ENCODE results near the gene KCNMA1.

Gene KCNMA1

DNA sequence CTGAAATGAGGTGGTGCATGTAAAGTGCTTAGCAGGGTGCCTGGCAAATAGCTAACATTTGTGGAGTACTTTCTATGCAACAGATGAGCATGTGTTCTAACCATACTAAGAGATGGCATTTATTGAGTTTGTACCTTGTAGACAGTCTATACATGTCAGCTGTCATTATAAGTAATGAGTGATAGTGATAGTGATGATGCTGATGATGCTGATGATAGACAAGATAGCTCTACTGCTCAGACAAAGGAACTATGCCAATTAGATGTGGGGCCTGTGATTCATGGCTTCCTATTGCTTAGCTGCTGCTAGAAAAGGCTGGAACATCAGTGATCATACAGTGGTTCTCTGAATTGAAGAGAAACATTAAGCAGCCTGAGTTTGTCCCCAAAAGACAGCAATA is 585.8 kb downstream of the KCNMA1 start:
- H3K4me3 ChIP-seq (ENCODE audit: low read depth, low read length), result no peak overlapping the region
- TF ChIP-seq, protein P1, sequence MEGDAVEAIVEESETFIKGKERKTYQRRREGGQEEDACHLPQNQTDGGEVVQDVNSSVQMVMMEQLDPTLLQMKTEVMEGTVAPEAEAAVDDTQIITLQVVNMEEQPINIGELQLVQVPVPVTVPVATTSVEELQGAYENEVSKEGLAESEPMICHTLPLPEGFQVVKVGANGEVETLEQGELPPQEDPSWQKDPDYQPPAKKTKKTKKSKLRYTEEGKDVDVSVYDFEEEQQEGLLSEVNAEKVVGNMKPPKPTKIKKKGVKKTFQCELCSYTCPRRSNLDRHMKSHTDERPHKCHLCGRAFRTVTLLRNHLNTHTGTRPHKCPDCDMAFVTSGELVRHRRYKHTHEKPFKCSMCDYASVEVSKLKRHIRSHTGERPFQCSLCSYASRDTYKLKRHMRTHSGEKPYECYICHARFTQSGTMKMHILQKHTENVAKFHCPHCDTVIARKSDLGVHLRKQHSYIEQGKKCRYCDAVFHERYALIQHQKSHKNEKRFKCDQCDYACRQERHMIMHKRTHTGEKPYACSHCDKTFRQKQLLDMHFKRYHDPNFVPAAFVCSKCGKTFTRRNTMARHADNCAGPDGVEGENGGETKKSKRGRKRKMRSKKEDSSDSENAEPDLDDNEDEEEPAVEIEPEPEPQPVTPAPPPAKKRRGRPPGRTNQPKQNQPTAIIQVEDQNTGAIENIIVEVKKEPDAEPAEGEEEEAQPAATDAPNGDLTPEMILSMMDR (IDR thresholded peaks at IDR 0.05; ENCODE audit: low read depth, low read length), result no peak

DNA sequence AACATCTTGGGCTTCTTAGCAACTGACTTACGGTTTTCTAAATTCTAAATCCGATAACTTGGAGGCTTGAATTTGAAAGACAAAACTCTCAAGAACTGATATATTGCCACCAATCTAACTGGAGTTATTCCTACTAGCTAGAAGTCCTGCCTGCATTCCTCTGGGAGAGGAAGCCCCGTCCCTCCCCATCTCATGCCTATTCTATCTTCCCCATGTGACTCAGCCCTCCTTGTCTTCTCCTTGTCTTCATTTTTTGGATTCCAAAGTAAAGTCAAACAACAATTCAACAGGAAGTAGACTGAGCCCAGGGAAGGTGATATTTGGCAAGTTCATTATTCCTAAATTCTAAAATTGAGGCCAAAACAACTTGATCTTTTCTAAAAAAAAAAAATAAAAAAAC is 587.7 kb downstream of the KCNMA1 start:
- TF ChIP-seq, protein P1 (IDR thresholded peaks at IDR 0.05; ENCODE audit: low read depth, low read length), result no peak
- H3K4me3 ChIP-seq (ENCODE audit: low read depth, low read length), result no peak overlapping the region

DNA sequence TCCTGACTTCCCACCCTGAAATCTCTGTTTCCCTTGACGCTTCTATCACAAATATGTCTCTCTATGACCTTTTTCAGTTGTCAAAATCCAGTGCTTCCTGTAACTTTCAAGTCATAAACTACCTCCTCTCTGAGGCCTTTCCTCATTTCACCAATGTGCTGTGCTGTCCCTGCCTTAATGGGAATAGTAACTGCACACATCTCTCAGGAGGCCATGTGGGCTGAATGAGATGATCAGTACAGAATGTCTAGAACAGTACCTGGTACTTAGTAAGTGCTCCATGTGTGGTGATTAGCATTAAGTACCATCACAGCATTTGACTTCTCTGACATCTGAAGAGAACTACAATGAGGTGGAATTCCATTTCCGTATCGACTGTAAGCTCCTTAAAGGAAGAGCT is 588.5 kb downstream of the KCNMA1 start:
- TF ChIP-seq, protein P1 (IDR thresholded peaks at IDR 0.05; ENCODE audit: low read depth, low read length), result no peak
- no peak overlapping the region for H3K4me3 ChIP-seq (ENCODE audit: low read depth, low read length)

DNA sequence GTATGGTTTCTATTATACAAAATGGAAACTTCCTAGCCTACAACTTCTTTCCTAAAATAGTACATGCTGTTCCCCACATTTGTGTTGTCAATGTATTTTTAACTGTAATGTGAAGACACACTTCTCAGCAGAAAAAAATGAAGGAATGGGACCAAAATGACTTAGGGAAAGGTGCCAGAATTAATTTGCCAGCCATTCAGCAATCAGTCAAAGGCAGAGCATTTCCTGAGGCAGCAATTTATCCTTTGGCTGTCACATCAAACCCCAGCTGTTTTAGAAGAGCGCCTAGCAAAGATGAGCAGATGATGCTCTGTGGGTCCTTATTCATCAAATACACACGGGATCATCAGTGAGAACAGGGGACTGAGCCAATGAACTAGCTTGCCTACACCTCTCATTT is 592.5 kb downstream of the KCNMA1 start:
- H3K4me3 ChIP-seq (ENCODE audit: low read depth, low read length), result no peak overlapping the region
- TF ChIP-seq, protein P1 (IDR thresholded peaks at IDR 0.05; ENCODE audit: low read depth, low read length), result no peak

DNA sequence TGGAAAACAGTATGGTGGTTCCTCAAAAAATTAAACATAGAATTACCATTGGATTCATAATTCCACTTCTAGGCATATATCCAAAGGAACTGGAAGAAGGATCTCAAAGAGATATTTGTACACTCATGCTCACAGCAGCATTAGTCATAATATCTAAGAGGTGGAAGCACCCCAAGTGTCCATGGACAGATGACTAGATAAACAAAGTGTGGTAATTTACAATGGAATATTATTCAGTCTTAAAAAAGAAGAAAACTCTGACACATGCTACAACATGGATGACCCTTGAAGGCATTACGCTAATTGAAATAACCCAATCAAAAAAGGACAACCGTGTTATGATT is 594.2 kb downstream of the KCNMA1 start:
- no peak overlapping the region for H3K4me3 ChIP-seq (ENCODE audit: low read depth, low read length)
- TF ChIP-seq, protein P1 (IDR thresholded peaks at IDR 0.05; ENCODE audit: low read depth, low read length), result no peak

DNA sequence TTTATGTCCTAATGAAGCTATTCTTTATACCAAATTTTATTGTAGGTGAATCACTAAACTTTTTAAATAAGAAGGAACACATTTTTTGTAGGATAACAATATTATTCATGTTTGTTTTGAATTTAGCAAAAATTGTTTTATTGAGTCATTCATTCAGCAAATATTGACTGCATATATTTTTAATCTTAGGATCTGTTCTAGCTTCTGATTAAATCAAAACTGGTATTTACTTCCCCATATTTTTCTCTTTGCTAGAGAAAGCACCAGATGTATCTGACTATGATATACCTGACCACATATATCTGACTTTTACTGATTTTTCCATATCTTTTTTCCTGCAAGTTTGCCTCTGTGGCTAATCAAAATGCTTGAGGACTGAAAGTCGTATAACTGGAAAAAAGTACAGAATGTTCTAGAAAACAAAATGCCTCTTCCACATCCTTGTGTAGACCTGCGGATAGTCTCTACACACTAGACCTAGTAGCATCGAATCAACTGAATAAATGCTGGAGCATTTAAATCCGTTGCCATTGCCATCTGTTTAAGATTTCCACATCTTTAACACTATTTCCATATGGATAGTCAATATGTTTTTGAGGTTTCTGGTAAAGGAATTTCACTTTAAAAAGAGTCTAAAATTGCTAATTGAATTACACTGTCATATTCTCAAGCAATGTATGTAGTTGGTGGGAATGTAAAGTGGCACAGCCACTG is 594.7 kb downstream of the KCNMA1 start:
- TF ChIP-seq, protein P1 (IDR thresholded peaks at IDR 0.05; ENCODE audit: low read depth, low read length), result no peak
- H3K4me3 ChIP-seq (ENCODE audit: low read depth, low read length), result no peak overlapping the region

DNA sequence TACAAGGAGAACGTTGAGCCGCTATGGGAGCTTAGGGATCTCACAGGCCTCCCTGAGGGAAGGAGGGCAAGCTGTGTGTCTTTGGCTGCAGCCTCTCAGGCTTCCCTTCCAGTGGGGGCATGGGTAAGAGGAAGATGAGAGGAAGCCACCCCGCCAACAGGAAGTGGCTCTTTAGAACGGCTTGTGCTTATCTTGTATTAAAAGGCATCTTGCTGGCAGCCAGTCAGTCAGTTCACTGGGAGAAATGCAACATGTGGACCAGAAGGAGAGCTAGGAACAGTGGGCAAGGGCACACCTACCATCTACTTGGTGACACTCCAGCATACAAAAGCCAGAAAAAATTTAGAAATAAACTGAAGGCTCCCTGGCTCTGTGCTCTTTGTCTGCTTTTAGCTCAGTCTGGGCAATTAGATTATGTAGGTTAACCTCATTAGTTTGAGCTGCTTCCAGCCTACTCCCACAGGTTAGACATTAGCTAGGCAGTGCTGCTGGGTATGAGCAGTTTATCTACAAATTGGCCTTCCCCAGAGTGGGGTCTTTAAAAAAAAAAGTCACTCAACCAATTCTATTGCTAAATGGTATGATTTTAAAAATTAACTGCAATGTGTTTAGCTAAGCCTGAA is 595.9 kb downstream of the KCNMA1 start:
- H3K4me3 ChIP-seq (ENCODE audit: low read depth, low read length), result no peak overlapping the region
- TF ChIP-seq, protein P1 (IDR thresholded peaks at IDR 0.05; ENCODE audit: low read depth, low read length), result no peak
